Naive thymus-derived CD8-positive, alpha-beta T cell (primary cell): ENCODE measurements around the gene CEP97. TPM values are rescaled to one million over a fixed set of nuclear protein-coding genes. Genes with fewer than 3 reads are reported as not detected.

Experiments used
- ATAC-seq, 2 donors: fragments of 150-1000 bp; cut with Tn5 transposase in 1 of 2; sonication (Bioruptor Pico), chemical (Tn5 transposase) in 1 of 2; 1 replicate in 1 of 2; 2 replicates in 1 of 2; pipeline ENCODE4 v1.10.0; 2021; ENCODE audit warnings: mild to moderate bottlenecking in 2 of 2, moderate library complexity in 2 of 2
- POLR2A ChIA-PET: fragments of 350-600 bp; sonication (Branson Sonifier 250); formaldehyde crosslinking; loops from one replicate; lab custom pipeline; 2021; ENCODE audit warnings: antibody characterized with exemption; lab: Charles Lee
- DNase-seq, 10 donors: peaks; one replicate each; pipeline versions ENCODE4 v3.0.0 to v3.0.0-alpha.2; 2020 to 2022
- H3K27ac Mint-ChIP-seq, 10 donors: one replicate each; pipeline ENCODE4 v1.8.0; 2020 to 2022; ENCODE audit warnings: mild to moderate bottlenecking in 10 of 10, mixed read lengths in 10 of 10, moderate library complexity in 4 of 10, inconsistent platforms in 1 of 10
- H3K27me3 Mint-ChIP-seq, 5 donors: one replicate each; pipeline ENCODE4 v1.8.0; 2021 to 2022; ENCODE audit warnings: mixed read lengths in 5 of 5
- H3K36me3 Mint-ChIP-seq, 3 donors: one replicate each; pipeline ENCODE4 v1.8.0; 2020 to 2022; ENCODE audit warnings: mixed read lengths in 3 of 3, mild to moderate bottlenecking in 2 of 3, inconsistent platforms in 1 of 3
- H3K4me1 Mint-ChIP-seq, 4 donors: one replicate each; pipeline ENCODE4 v1.8.0; 2021 to 2022; ENCODE audit warnings: mixed read lengths in 4 of 4
- H3K4me3 Mint-ChIP-seq, 10 donors: one replicate each; pipeline ENCODE4 v1.8.0; 2020 to 2022; ENCODE audit warnings: mild to moderate bottlenecking in 10 of 10, mixed read lengths in 10 of 10, moderate library complexity in 6 of 10, inconsistent platforms in 1 of 10
- H3K9me3 Mint-ChIP-seq, 9 donors: one replicate each; pipeline ENCODE4 v1.8.0; 2020 to 2022; ENCODE audit warnings: mixed read lengths in 9 of 9, mild to moderate bottlenecking in 3 of 9, inconsistent platforms in 1 of 9, moderate library complexity in 1 of 9
- polyA plus RNA-seq, 3 donors: library from polyadenylated mRNA; unstranded; fragments of 300-500 nt; fragmentation: Illumina TruSeq; gene quantifications; one replicate each; pipeline ENCODE4 v1.2.3, GENCODE V29; 2021
- total RNA-seq, 8 experiments: library from RNA in 2 of 8; stranded (reverse) in 2 of 8; gene quantifications; one replicate each; pipeline ENCODE4 v1.2.3 and lab custom pipeline; 2021 to 2026

Gene CEP97
- total and polyA plus RNA-seq, 5 experiments from 2014 or later = 1.8 to 10.5 (median 5.3) TPM

- no peaks in the 10 kb centered on the region for H3K9me3 Mint-ChIP-seq
- no peaks in the 10 kb centered on the region for H3K36me3 Mint-ChIP-seq
- no peak for ATAC-seq
- H3K4me1 Mint-ChIP-seq = no peaks in the 10 kb centered on the region
- no peak overlapping the region for H3K4me3 Mint-ChIP-seq
- no peak overlapping the region for H3K27ac Mint-ChIP-seq
- no peaks in the 10 kb centered on the region for H3K27me3 Mint-ChIP-seq
- POLR2A ChIA-PET = interaction anchor here (0.6 kb wide), 1 partner anchor 166 kb away, joined by 3 read pairs; no protein-coding TSS in a partner anchor
- no peak for DNase-seq
Measured at GRCh38 chr3:101709126-101709525, 15.3 kb upstream of the CEP97 start.

- Mint-ChIP-seq H3K4me3 (no peak overlapping the region), H3K27me3 (no peaks in the 10 kb centered on the region), H3K9me3 (no peaks in the 10 kb centered on the region), H3K27ac (no peak overlapping the region), H3K4me1 (peaks cover 14 to 22% (median 21%) of the 10 kb centered on the region in 4 donors), H3K36me3 (no peaks in the 10 kb centered on the region)
- DNase-seq = no peak
- no peak for ATAC-seq
- POLR2A ChIA-PET = interaction anchor here (1.0 to 1.4 kb wide), 2 partner anchors 33 to 60 kb away, joined by 4 to 5 read pairs; partner anchors contain the start of gene NXPE3
Measured at GRCh38 chr3:101718455-101718854, 6.0 kb upstream of the CEP97 start.

DNA sequence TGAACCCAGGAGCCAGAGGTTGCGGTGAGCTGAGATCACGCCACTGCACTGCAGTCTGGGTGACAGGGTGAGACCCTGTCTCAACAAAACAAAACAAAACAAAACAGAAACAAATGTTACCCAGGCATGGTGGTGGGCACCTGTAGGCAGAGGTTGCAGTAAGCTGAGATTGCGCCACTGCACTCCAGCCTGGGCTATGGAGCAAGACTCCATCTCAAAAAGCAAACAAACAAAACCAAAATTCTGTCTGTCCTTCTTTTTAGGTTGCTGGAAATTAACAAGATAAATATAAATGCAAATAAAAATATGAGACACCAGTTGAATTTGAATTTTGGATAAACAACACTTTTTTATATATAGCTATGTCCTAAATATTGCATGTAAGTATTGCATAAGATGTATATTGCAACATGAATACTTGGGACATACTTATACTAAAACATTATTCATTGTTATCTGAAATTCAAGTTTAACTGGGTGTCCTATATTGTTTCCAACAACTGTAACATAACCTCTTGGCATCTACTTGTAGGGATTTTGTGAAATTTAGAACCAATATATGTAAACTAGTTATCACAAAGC, 4.7 kb upstream of the CEP97 start:
- peaks cover 15 to 27% (median 24%) of the 10 kb centered on the region in 4 donors for H3K4me1 Mint-ChIP-seq
- no peak overlapping the region for H3K4me3 Mint-ChIP-seq
- DNase-seq (no peak), ATAC-seq (no peak)
- POLR2A ChIA-PET = interaction anchor here (1.0 kb wide), 1 partner anchor 35 kb away, joined by 5 read pairs; no protein-coding TSS in a partner anchor
- H3K27me3 Mint-ChIP-seq = no peaks in the 10 kb centered on the region
- peak overlapping the region in 2 of 10 donors; percentile 31 to 75 for H3K27ac Mint-ChIP-seq
- H3K36me3 Mint-ChIP-seq = no peaks in the 10 kb centered on the region
- no peaks in the 10 kb centered on the region for H3K9me3 Mint-ChIP-seq

GRCh38 chr3:101720851-101721840, 3.3 kb upstream of the CEP97 start:
- no peaks in the 10 kb centered on the region for H3K9me3 Mint-ChIP-seq
- DNase-seq (peak in 1 of 10 donors; percentile 4), ATAC-seq (no peak)
- H3K36me3 Mint-ChIP-seq = no peaks in the 10 kb centered on the region
- H3K4me3 Mint-ChIP-seq = peak overlapping the region; percentile 1 to 64 (median 22)
- H3K27ac Mint-ChIP-seq = peak overlapping the region; percentile 54 to 95 (median 88)
- POLR2A ChIA-PET = interaction anchor here (1.2 to 2.6 kb wide), 4 partner anchors 35 to 84 kb away, joined by 3 to 11 read pairs (median 8); partner anchors contain the start of genes NXPE3 and RPL24
- H3K27me3 Mint-ChIP-seq = no peaks in the 10 kb centered on the region
- peaks cover 15 to 36% (median 33%) of the 10 kb centered on the region in 4 donors for H3K4me1 Mint-ChIP-seq

- POLR2A ChIA-PET = interaction anchor here (0.6 to 2.6 kb wide), 8 partner anchors 36 to 390 kb away, joined by 3 to 11 read pairs (median 4); partner anchors contain the start of genes NXPE3 and RPL24
- Mint-ChIP-seq H3K27me3 (no peaks in the 10 kb centered on the region), H3K4me3 (peak overlapping the region; percentile 29 to 81 (median 70)), H3K4me1 (peaks cover 15 to 42% (median 33%) of the 10 kb centered on the region in 4 donors), H3K36me3 (peaks cover 0 to 3% (median 0%) of the 10 kb centered on the region in 3 donors), H3K27ac (peak overlapping the region; percentile 29 to 95 (median 89)), H3K9me3 (no peaks in the 10 kb centered on the region)
- peak in 3 of 10 donors; percentile 20 to 47 (median 36) for DNase-seq
- ATAC-seq = no peak
Measured at GRCh38 chr3:101722394-101723173, 1.8 kb upstream of the CEP97 start.

- DNase-seq (peak in 5 of 10 donors; percentile 12 to 64 (median 18)), ATAC-seq (peak; percentile 13 to 29)
- H3K27me3 Mint-ChIP-seq = no peaks in the 10 kb centered on the region
- no peaks in the 10 kb centered on the region for H3K9me3 Mint-ChIP-seq
- H3K4me1 Mint-ChIP-seq = peaks cover 15 to 42% (median 33%) of the 10 kb centered on the region in 4 donors
- H3K27ac Mint-ChIP-seq = peak overlapping the region; percentile 94 to 99 (median 98)
- peak overlapping the region; percentile 94 to 100 (median 98) for H3K4me3 Mint-ChIP-seq
- peaks cover 0 to 26% (median 12%) of the 10 kb centered on the region in 3 donors for H3K36me3 Mint-ChIP-seq
- POLR2A ChIA-PET = interaction anchor here (0.5 to 3.3 kb wide), 17 partner anchors 8 to 1908 kb away, joined by 3 to 39 read pairs (median 4); partner anchors contain the start of genes CMSS1, NFKBIZ, NXPE3 and RPL24
Measured at GRCh38 chr3:101725194-101725889, 928 bp downstream of the CEP97 start.

GRCh38 chr3:101725890-101726275, 1.5 kb downstream of the CEP97 start:
- no peak for DNase-seq
- peak overlapping the region in 9 of 10 donors; percentile 94 to 99 (median 97) for H3K27ac Mint-ChIP-seq
- peak overlapping the region; percentile 94 to 100 (median 98) for H3K4me3 Mint-ChIP-seq
- POLR2A ChIA-PET = interaction anchor here (0.5 to 3.3 kb wide), 3 partner anchors 40 to 49 kb away, joined by 3 to 39 read pairs (median 23); partner anchors contain the start of genes RPL24 and ZBTB11
- no peak for ATAC-seq
- H3K4me1 Mint-ChIP-seq = peaks cover 13 to 38% (median 30%) of the 10 kb centered on the region in 4 donors
- no peaks in the 10 kb centered on the region for H3K9me3 Mint-ChIP-seq
- no peaks in the 10 kb centered on the region for H3K27me3 Mint-ChIP-seq
- H3K36me3 Mint-ChIP-seq = peaks cover 0 to 32% (median 12%) of the 10 kb centered on the region in 3 donors

- H3K4me1 Mint-ChIP-seq = peaks cover 2 to 14% (median 12%) of the 10 kb centered on the region in 4 donors
- no peaks in the 10 kb centered on the region for H3K9me3 Mint-ChIP-seq
- DNase-seq (no peak), ATAC-seq (no peak)
- H3K4me3 Mint-ChIP-seq = no peak overlapping the region
- H3K27ac Mint-ChIP-seq = peak overlapping the region in 1 of 10 donors; percentile 35
- POLR2A ChIA-PET = no interaction called here
- H3K27me3 Mint-ChIP-seq = no peaks in the 10 kb centered on the region
- H3K36me3 Mint-ChIP-seq = peaks cover 10 to 63% (median 40%) of the 10 kb centered on the region in 3 donors
Measured at GRCh38 chr3:101729586-101729985, 5.2 kb downstream of the CEP97 start.

GRCh38 chr3:101730839-101731238, 6.4 kb downstream of the CEP97 start:
- Mint-ChIP-seq H3K27ac (no peak overlapping the region), H3K36me3 (peaks cover 17 to 74% (median 48%) of the 10 kb centered on the region in 3 donors), H3K4me1 (peaks cover 3 to 9% (median 8%) of the 10 kb centered on the region in 4 donors), H3K9me3 (no peaks in the 10 kb centered on the region), H3K27me3 (no peaks in the 10 kb centered on the region), H3K4me3 (no peak overlapping the region)
- ATAC-seq = no peak
- DNase-seq = no peak
- POLR2A ChIA-PET = interaction anchor here (0.7 kb wide), 1 partner anchor 45 kb away, joined by 7 read pairs; no protein-coding TSS in a partner anchor

- no peaks in the 10 kb centered on the region for H3K27me3 Mint-ChIP-seq
- POLR2A ChIA-PET = no interaction called here
- H3K4me3 Mint-ChIP-seq = no peak overlapping the region
- ATAC-seq (no peak), DNase-seq (no peak)
- peaks cover 0 to 6% (median 4%) of the 10 kb centered on the region in 4 donors for H3K4me1 Mint-ChIP-seq
- peaks cover 17 to 86% (median 59%) of the 10 kb centered on the region in 3 donors for H3K36me3 Mint-ChIP-seq
- no peak overlapping the region for H3K27ac Mint-ChIP-seq
- no peaks in the 10 kb centered on the region for H3K9me3 Mint-ChIP-seq
Measured at GRCh38 chr3:101732240-101732641, 7.8 kb downstream of the CEP97 start.

- no peak overlapping the region for H3K27ac Mint-ChIP-seq
- H3K36me3 Mint-ChIP-seq = peaks cover 17 to 68% (median 51%) of the 10 kb centered on the region in 3 donors
- H3K27me3 Mint-ChIP-seq = no peaks in the 10 kb centered on the region
- H3K4me3 Mint-ChIP-seq = no peak overlapping the region
- DNase-seq = no peak
- POLR2A ChIA-PET = interaction anchor here (0.9 kb wide), 1 partner anchor 9 kb away, joined by 4 read pairs; no protein-coding TSS in a partner anchor
- ATAC-seq = no peak
- H3K4me1 Mint-ChIP-seq = peaks cover 0 to 10% (median 5%) of the 10 kb centered on the region in 4 donors
- no peaks in the 10 kb centered on the region for H3K9me3 Mint-ChIP-seq
Measured at GRCh38 chr3:101735833-101736232, 11.4 kb downstream of the CEP97 start.
